Head of caudate nucleus (tissue), 42 donors: Measurements from ENCODE around the gene DAO.

Source experiments
- DNase-seq, 42 donors: peaks; one replicate each; pipeline versions ENCODE4 v3.0.0 to v3.0.0-alpha.2; 2020 to 2021; ENCODE audit warnings: mixed read lengths in 7 of 42
- intact Hi-C: fragments of 100-400 bp; cut with DNase I; formaldehyde crosslinking; loops from one replicate; pipeline ENCODE4 v1.15.0; 2022

Gene DAO

GRCh38 chr12:108910336-108910735, 30.4 kb downstream of the DAO start:
- peak in 1 of 42 donors; percentile 12 for DNase-seq
- intact Hi-C loops, result no loop called here

GRCh38 chr12:108911915-108912314, 32.0 kb downstream of the DAO start:
- DNase-seq, result no peak
- intact Hi-C loops, result no loop called here

DNA sequence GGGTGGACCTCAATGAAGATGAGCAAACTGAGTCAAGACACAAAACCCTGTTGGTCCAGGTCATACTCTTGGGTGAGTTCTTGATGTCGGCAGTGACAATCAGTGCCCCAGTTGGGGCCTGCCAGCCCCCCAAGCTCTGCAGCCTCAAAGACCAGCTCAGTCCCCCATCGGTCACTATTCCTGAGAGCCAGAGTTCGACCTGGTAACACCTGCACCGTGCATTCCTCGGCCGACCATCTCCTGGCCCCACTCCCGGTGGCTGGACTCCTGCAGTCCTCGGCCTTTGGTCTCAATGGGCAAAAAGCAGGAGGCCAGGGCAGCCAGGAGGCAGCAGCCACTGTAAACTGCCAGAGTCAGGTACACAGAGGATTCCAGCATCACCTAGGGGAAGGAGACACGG, 32.5 kb downstream of the DAO start:
- intact Hi-C loops, result no loop called here
- no peak for DNase-seq

DNA sequence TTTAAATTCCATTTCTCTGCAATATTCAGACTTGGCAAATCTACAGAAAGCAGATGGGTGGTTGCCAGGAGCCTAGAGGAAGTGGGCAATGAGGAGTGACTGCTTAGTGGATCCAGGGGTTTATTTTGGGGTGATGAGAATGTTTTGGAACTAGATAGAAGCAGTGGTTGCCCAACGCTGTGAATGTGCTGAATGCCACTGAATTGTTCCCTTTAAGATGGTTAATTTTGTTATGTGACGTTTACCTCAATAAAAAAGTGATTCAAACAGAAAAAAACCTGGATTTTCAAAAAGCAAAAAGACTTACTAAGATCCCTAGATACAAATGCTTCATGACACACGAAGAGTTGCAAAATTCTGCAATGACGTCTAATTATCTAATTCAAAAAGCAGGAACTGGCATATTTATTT, 34.2 kb downstream of the DAO start:
- DNase-seq, result peak in 17 of 42 donors; percentile 11 to 57 (median 25)
- intact Hi-C loops, result no loop called here

DNA sequence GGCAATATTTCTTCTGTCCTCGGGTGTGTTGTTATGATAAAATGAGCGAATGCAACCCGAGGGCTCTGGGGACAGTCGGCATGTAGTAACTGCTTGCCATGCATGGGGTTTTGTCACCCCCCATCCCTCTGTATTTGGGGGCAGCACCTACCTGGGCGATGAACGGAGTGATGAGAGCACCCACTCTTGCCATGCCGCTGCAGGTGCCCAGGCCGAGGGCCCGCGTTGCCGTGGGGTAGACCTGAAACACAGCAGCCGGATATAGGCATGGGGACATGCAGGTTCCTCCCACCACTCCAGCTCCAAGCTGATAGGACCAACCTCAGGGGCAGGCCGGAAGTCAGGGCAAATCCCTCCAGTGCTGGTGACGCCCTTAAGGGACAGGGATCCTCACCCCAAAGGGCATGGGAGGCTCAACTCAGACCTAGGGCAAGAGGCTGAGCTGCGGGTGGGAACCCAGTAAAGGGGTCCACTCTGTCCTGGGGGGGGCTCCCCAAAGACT, 35.8 kb downstream of the DAO start:
- intact Hi-C loops, result no loop called here
- no peak for DNase-seq

DNA sequence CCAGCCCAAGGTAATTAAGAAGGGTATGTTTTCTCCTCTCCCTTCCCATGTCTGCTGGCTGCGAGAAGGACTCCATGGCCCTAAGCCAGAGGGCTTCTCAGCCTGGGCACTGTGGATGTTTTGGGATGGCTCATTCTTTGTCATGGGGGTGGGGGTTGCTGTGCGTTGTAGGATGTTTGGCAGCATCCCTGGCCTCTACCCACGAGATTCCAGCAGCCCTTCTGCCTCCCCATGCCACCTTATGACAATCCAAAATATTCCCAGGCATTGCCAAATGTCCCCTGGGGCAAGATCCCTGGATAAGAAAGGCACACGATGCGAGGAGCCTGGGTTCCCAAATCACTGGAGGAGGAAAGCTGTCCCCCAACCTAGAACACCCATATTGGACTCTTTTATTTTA, 36.4 kb downstream of the DAO start:
- intact Hi-C loops, result no loop called here

DNA sequence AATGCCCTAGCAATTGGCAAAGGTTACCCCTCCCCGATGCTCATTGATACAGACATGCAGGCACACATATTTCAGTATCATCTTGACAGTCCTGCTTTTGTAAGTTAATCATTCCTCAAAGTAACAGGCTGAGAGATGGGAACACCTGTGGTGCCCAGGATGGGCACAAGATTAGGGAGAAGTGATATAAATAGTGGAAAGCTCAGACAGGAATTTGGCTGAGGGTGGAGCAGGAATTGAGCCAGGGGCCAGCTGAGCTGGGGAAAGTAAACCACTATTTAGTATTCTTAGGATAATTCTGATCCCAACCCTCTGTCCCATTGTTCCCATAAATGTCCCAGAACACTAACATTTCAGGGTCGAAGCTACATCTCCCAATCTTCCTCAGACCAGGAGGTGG, 38.3 kb downstream of the DAO start:
- intact Hi-C loops, result no loop called here
- no peak for DNase-seq

More for the DNA sequence above, 36.4 kb downstream of the DAO start:
- no peak for DNase-seq

DNA sequence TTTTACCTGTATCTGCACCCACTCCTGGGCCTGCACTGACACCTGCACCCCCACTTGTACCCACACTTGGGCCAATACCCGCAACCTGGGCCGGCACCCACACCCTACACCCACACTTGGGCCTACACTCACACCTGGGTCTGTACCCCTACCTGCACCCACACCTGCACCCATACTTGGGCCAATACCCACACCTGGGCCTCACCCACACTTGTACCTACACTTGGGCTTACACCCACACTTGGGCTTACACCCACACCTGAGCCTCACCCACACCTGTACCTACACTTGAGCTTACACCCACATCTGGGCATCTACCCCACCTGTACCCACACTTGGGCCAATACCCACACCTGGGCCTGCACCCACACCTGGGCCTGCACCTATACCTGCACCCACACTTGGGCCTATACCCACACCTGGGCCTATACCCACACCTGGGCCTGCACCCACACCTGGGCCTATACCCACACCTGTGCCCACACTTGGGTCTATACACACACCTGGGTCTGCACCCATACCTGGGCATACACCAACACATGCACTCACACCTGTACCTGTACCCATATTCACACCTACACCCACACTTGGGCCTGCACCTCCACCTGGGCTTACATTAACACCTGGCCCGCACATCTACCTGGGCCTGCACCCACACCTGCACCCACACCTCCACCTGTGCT, 39.2 kb downstream of the DAO start:
- intact Hi-C loops, result no loop called here
- DNase-seq, result no peak

- DNase-seq, result no peak
- intact Hi-C loops, result no loop called here
Observed at GRCh38 chr12:108921946-108922345, 42.1 kb downstream of the DAO start.

GRCh38 chr12:108922918-108923317, 43.0 kb downstream of the DAO start:
- intact Hi-C loops, result no loop called here
- DNase-seq, result no peak

GRCh38 chr12:108928695-108929094, 48.8 kb downstream of the DAO start:
- no peak for DNase-seq
- intact Hi-C loops, result no loop called here

DNA sequence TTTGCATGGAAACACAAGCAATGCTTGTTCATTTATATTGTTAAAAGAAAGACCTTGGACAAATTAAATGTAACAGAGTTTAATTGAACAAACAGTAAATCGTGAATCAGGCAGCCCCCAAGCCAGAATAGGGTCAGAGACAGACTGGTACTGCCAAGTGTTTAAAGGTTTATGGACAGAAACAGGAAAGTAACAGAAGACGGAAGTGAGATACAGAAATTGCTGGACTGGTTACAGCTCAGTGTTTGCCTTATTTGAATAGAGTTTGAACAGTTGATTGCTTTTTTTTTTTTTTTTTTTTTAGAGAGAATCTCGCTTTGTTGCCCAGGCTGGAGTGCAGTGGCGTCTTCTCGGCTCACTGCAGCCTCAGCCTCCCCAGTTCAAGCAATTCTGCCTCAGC, 50.3 kb downstream of the DAO start:
- DNase-seq, result no peak
- intact Hi-C loops, result no loop called here

- DNase-seq, result no peak
- intact Hi-C loops, result no loop called here
Observed at GRCh38 chr12:108930756-108931155, 50.9 kb downstream of the DAO start.

- DNase-seq, result peak in 14 of 42 donors; percentile 6 to 60 (median 25)
- intact Hi-C loops, result no loop called here
Observed at GRCh38 chr12:108933949-108934348, 54.1 kb downstream of the DAO start.

- intact Hi-C loops, result no loop called here
- no peak for DNase-seq
Observed at GRCh38 chr12:108935159-108935763, 55.4 kb downstream of the DAO start.

DNA sequence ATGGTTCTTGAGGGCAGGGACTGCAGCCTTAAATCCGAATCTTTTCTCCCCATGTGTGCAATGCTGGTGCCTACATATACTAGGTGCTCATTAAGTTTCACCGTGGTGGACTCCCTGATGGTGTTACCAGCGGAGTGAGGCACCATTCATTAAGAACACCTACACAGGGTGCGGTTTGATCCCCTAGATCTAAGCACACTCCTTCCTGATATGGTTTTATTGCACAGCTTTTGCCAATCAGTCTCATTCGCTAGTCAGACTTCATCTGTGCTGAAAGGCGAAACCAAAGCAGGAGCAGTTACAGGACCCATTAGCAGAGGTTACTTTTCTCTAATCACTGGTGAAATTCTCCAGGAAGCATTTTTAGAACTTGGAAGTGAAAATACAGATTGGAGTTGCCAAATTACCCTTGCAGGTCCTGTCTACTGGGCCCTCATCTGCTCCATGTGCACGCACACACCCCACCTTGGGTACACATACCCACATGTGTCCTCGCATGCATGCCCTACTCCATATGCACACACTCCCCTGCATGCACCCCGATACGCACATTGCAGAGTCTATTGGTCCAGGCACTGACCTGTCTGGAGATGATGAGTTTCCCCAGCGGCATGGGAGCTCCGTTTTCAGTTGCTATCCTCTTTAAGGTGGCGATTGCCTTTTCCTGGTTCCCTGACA, 58.5 kb downstream of the DAO start:
- intact Hi-C loops, result no loop called here
- DNase-seq, result no peak

GRCh38 chr12:108939594-108939993, 59.7 kb downstream of the DAO start:
- DNase-seq, result peak in 2 of 42 donors; percentile 7 to 8
- intact Hi-C loops, result no loop called here

DNA sequence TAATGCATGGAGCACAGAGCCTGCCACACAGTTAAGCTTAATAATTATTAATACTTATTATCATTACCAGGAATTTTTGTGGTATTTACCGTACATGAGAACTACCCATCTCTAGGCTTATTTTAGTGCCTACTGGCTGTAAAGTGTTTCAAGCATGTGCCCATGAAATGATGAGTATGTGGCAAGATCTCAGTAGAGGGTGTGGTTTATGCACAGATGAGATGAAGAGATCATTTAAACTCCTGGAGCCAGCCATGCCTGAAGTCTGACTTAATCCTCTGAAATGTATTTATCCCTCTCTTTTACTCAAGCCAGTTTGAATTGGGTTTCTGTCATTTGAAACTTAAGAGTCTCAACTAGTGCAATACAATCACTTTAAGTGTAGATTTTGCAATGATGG, 60.2 kb downstream of the DAO start:
- intact Hi-C loops, result no loop called here
- no peak for DNase-seq

DNA sequence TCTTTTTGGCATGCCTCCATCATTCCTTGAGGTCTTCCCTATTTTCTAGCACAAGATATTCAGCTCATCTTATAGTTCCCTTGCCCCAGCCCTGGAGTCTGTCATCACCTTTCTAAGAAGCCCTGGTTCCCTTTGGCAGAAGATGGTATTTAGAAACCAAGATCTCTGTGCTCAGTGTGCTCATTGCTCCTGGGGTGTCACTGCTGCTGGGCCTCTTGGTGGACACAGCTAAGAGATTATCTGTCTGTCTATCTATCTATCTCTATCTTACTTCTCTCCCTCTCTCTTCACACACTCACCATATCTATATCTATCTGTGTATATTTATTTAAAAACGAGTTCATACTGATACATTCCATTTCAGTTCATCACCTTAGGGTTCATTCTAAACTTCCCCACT, 67.2 kb downstream of the DAO start:
- DNase-seq, result no peak
- intact Hi-C loops, result no loop called here

- intact Hi-C loops, result no loop called here
- no peak for DNase-seq
Observed at GRCh38 chr12:108948367-108948766, 68.5 kb downstream of the DAO start.
